Adrenal gland (tissue), 12 donors: ENCODE results near the gene REEP2. TPM values are rescaled to one million over a fixed set of nuclear protein-coding genes. Genes with fewer than 3 reads are reported as not detected.
"Not testable (repeated sequence)": the region's sequence is repeated elsewhere in the genome, so short reads cannot be mapped to it uniquely, and the experiment has no call there.

Experiments
- DNase-seq, 7 donors: peaks; one replicate each; pipeline ENCODE4 v3.0.0-alpha.2; 2019 to 2020
- H3K27ac ChIP-seq, 5 donors: fragments of 200-600 bp; sonication (generic) in 4 of 5; 1 replicate in 3 of 5; 2 replicates in 2 of 5; pipeline versions ENCODE4 v1.5.1 to v1.8.0; 2016 to 2020; ENCODE audit warnings: mild to moderate bottlenecking in 1 of 5
- H3K27me3 ChIP-seq: fragments of 200-600 bp; 2 replicates; pipeline ENCODE4 v1.8.0; 2021
- H3K36me3 ChIP-seq, 2 donors: fragments of 200-600 bp; replicated peaks in 1 of 2; 1 replicate in 1 of 2; 2 replicates in 1 of 2; pipeline versions ENCODE4 v1.5.1 to v1.8.0; 2018 to 2022
- H3K4me1 ChIP-seq, 2 donors: fragments of 200-600 bp; replicated peaks in 1 of 2; 1 replicate in 1 of 2; 2 replicates in 1 of 2; pipeline versions ENCODE4 v1.5.1 to v1.8.0; 2018 to 2021
- H3K4me3 ChIP-seq, 4 donors: fragments of 200-600 bp; sonication (generic) in 3 of 4; one replicate each; pipeline ENCODE4 v1.5.1; 2016 to 2018
- H3K9me3 ChIP-seq, 3 donors: fragments of 200-600 bp; sonication (generic) in 1 of 3; replicated peaks in 1 of 3; 1 replicate in 2 of 3; 2 replicates in 1 of 3; pipeline versions ENCODE4 v1.5.1 to v1.8.0; 2016 to 2021
- CTCF ChIP-seq, 6 experiments: fragments of 450-650 bp in 4 of 6; fragments of 200-600 bp in 2 of 6; sonication (generic) in 1 of 6; IDR thresholded peaks; 1 replicate in 5 of 6; 2 replicates in 1 of 6; pipeline versions ENCODE4 v1.5.1 to v1.8.0; 2016 to 2021; ENCODE audit warnings: antibody characterized with exemption in 6 of 6, mild to moderate bottlenecking in 2 of 6, moderate library complexity in 1 of 6
- POLR2A ChIP-seq, 2 donors: fragments of 450-650 bp; IDR thresholded peaks; one replicate each; pipeline ENCODE4 v1.6.1; 2017; ENCODE audit warnings: antibody characterized with exemption in 2 of 2, mild to moderate bottlenecking in 2 of 2, moderate library complexity in 1 of 2
- WGBS, 4 donors: extraction: QIAGEN DNeasy Blood & Tissue Kit in 2 of 4; methylation state at CpG; one replicate each; pipeline versions ENCODE4 v1.1.5 to v1.1.7; 2013 to 2017; 5-methylcytosine and 5-hydroxymethylcytosine counted together
- intact Hi-C, 2 donors: fragments of 100-400 bp; cut with DNase I; formaldehyde crosslinking; loops; one replicate each; pipeline versions ENCODE4 v1.14.1 to v1.15.0; 2022 to 2023
- polyA plus RNA-seq, 3 donors: library from polyadenylated mRNA; stranded (reverse); fragments of 200-250 nt in 2 of 3; fragments of 350-450 nt in 1 of 3; fragmentation: Illumina TruSeq in 1 of 3; extraction: RNeasy Lipid Tissue Mini Kit (QIAGEN cat#74804) in 1 of 3; gene quantifications; one replicate each; pipeline ENCODE4 v1.2.3, GENCODE V29; 2013 to 2014
- total RNA-seq, 9 donors: library from RNA; depleted of rRNA in 4 of 9; stranded (reverse); fragments of >200 nt in 4 of 9; fragments of 120-200 nt in 1 of 9; fragmentation: NEBNext Ultra II Directional in 1 of 9; extraction: Animal tissue kit (Norgen Biotek cat#: 25700) in 1 of 9; gene quantifications; one replicate each; pipeline versions ENCODE4 v1.1.0 to v1.2.4, GENCODE V29; 2013 to 2023
- donor health status: healthy with polysubstance abuse.
- donor health status: Bipolar disorder and iron deficiency.
- donor health status: DM: yes; HTN: yes; CAD: no.
- donor health status: DM: no; HTN: no; CAD: no.
- donor health status: DM: no; HTN: no; CAD: no.
- donor health status: DM: yes; HTN: yes; CAD: no.

The REEP2 gene
- total and polyA plus RNA-seq, 12 donors = 2.4 to 39.7 (median 5.9) TPM

- no peaks in the 10 kb centered on the region for H3K4me1 ChIP-seq
- TF ChIP-seq CTCF (IDR thresholded peaks at IDR 0.05) = no peak
- no peak for TF ChIP-seq POLR2A (IDR thresholded peaks at IDR 0.05)
- H3K36me3 ChIP-seq = peaks cover 0 to 70% of the 10 kb centered on the region in 2 donors
- DNase-seq = no peak
- no peak overlapping the region for H3K27ac ChIP-seq
- no peaks in the 10 kb centered on the region for H3K27me3 ChIP-seq
- intact Hi-C loops = loop anchor here in 1 of 2 donors (10.0 kb wide), 1 partner anchor 188 kb away; the partner anchor contains the start of gene CDC23
- H3K4me3 ChIP-seq = no peak overlapping the region
- no peaks in the 10 kb centered on the region for H3K9me3 ChIP-seq
Measured at GRCh38 chr5:138402640-138403039, 36.2 kb upstream of the REEP2 start.

- H3K9me3 ChIP-seq = no peaks in the 10 kb centered on the region
- H3K27me3 ChIP-seq = no peaks in the 10 kb centered on the region
- WGBS, 4 donors = 81 to 88% (median 84%) methylated on average over 5 of the region's 5 CpGs
- intact Hi-C loops = loop anchor here in 1 of 2 donors (10.0 kb wide), 1 partner anchor 193 kb away; the partner anchor contains the start of gene CDC23
- no peak overlapping the region for H3K27ac ChIP-seq
- peaks cover 0 to 31% of the 10 kb centered on the region in 2 donors for H3K36me3 ChIP-seq
- no peak for TF ChIP-seq POLR2A (IDR thresholded peaks at IDR 0.05)
- no peaks in the 10 kb centered on the region for H3K4me1 ChIP-seq
- H3K4me3 ChIP-seq = no peak overlapping the region
- no peak for DNase-seq
Measured at GRCh38 chr5:138408023-138408422, 30.8 kb upstream of the REEP2 start.

GRCh38 chr5:138410996-138411640, 27.7 kb upstream of the REEP2 start:
- WGBS, 4 donors = 51 to 68% (median 56%) methylated on average over 13 of the region's 14 CpGs
- peaks cover 0 to 36% of the 10 kb centered on the region in 2 donors for H3K36me3 ChIP-seq
- H3K4me1 ChIP-seq, H3K4me3 ChIP-seq, H3K9me3 ChIP-seq, H3K27me3 ChIP-seq, H3K27ac ChIP-seq: not testable (repeated sequence)
- peak; percentile 55 to 76 (median 68) for TF ChIP-seq CTCF (IDR thresholded peaks at IDR 0.05)
- peak; percentile 56 to 90 (median 78) for DNase-seq
- intact Hi-C loops = loop anchor here in 1 of 2 donors (5.0 kb wide), 1 partner anchor 189 kb away; no protein-coding TSS in a partner anchor

GRCh38 chr5:138418444-138418843, 20.4 kb upstream of the REEP2 start:
- DNase-seq = no peak
- intact Hi-C loops = no loop called here
- no peak overlapping the region for H3K4me3 ChIP-seq
- H3K4me1 ChIP-seq = no peaks in the 10 kb centered on the region
- WGBS, 4 donors = 88 to 97% (median 92%) methylated on average over 2 of the region's 2 CpGs
- no peaks in the 10 kb centered on the region for H3K27me3 ChIP-seq
- H3K9me3 ChIP-seq = no peaks in the 10 kb centered on the region
- H3K27ac ChIP-seq = no peak overlapping the region
- H3K36me3 ChIP-seq = peaks cover 0 to 88% of the 10 kb centered on the region in 2 donors
- no peak for TF ChIP-seq POLR2A (IDR thresholded peaks at IDR 0.05)
- no peak for TF ChIP-seq CTCF (IDR thresholded peaks at IDR 0.05)

- H3K36me3 ChIP-seq = peaks cover 0 to 93% of the 10 kb centered on the region in 2 donors
- no peak for TF ChIP-seq POLR2A (IDR thresholded peaks at IDR 0.05)
- no peak for TF ChIP-seq CTCF (IDR thresholded peaks at IDR 0.05)
- no peaks in the 10 kb centered on the region for H3K4me1 ChIP-seq
- 89 to 100% (median 98%) methylated on average over 1 of the region's 1 CpG for WGBS, 4 donors
- no peaks in the 10 kb centered on the region for H3K27me3 ChIP-seq
- H3K4me3 ChIP-seq = no peak overlapping the region
- H3K27ac ChIP-seq = no peak overlapping the region
- DNase-seq = no peak
- H3K9me3 ChIP-seq = no peaks in the 10 kb centered on the region
- intact Hi-C loops = no loop called here
Measured at GRCh38 chr5:138425079-138425478, 13.8 kb upstream of the REEP2 start.
